Activated T-helper 17 cell treated with anti-CD3 and anti-CD28 coated beads, Interleukin-2, amount 50 U/mL, for 72 hours (primary cell): ENCODE data around the gene GOLGA6C. TPM values are rescaled to one million over a fixed set of nuclear protein-coding genes. Genes with fewer than 3 reads are reported as not detected.
A peak's percentile ranks its signal among the peaks of the same experiment; 100 is the strongest.
"Not testable (repeated sequence)": the region's sequence is repeated elsewhere in the genome, so short reads cannot be mapped to it uniquely, and the experiment has no call there.

ENCODE experiments used
- ATAC-seq: fragments of 150-1000 bp; cut with Tn5 transposase; replicated peaks from 2 replicates; pipeline ENCODE4 v1.10.0; 2021; ENCODE audit warnings: mild to moderate bottlenecking, moderate library complexity
- H3K27ac Mint-ChIP-seq: one replicate; pipeline ENCODE4 v1.8.0; 2022; ENCODE audit warnings: mixed read lengths
- H3K27me3 Mint-ChIP-seq: one replicate; pipeline ENCODE4 v1.8.0; 2022; ENCODE audit warnings: mixed read lengths
- H3K36me3 Mint-ChIP-seq: one replicate; pipeline ENCODE4 v1.8.0; 2022; ENCODE audit warnings: low read depth, mild to moderate bottlenecking, mixed read lengths
- H3K4me1 Mint-ChIP-seq: one replicate; pipeline ENCODE4 v1.8.0; 2022; ENCODE audit warnings: mixed read lengths
- H3K4me3 Mint-ChIP-seq: one replicate; pipeline ENCODE4 v1.8.0; 2022; ENCODE audit warnings: mild to moderate bottlenecking, mixed read lengths
- H3K9me3 Mint-ChIP-seq: one replicate; pipeline ENCODE4 v1.8.0; 2022; ENCODE audit warnings: mixed read lengths
- total RNA-seq, 2 donors: library from RNA; stranded (reverse); gene quantifications; one replicate each; pipeline ENCODE4 v1.2.3, GENCODE V29; 2022

The GOLGA6C gene
- total RNA-seq: not detected

GRCh38 chr15:75258034-75258433 lies at the start of gene GOLGA6C:
Gene GOLGA6C, plus strand, starts transcription at chr15:75258334. Its CDS starts 265 bp downstream, at chr15:75258599.
- not testable (repeated sequence) for H3K36me3 Mint-ChIP-seq, H3K4me1 Mint-ChIP-seq, ATAC-seq, H3K27ac Mint-ChIP-seq, H3K9me3 Mint-ChIP-seq, H3K4me3 Mint-ChIP-seq, H3K27me3 Mint-ChIP-seq

- peak overlapping the region; percentile 63 for H3K27ac Mint-ChIP-seq
- no peak for ATAC-seq
- H3K36me3 Mint-ChIP-seq: peaks cover 60% of the 10 kb centered on the region
- H3K27me3 Mint-ChIP-seq: no peaks in the 10 kb centered on the region
- H3K9me3 Mint-ChIP-seq: no peaks in the 10 kb centered on the region
- no peak overlapping the region for H3K4me3 Mint-ChIP-seq
- peaks cover 25% of the 10 kb centered on the region for H3K4me1 Mint-ChIP-seq
Measured at GRCh38 chr15:75208501-75209288, 49.4 kb upstream of the GOLGA6C start.

GRCh38 chr15:75209289-75209676 lies 48.9 kb upstream of the GOLGA6C start:
- Mint-ChIP-seq H3K27ac (peak overlapping the region; percentile 63), H3K27me3 (no peaks in the 10 kb centered on the region), H3K9me3 (no peaks in the 10 kb centered on the region), H3K36me3 (peaks cover 60% of the 10 kb centered on the region), H3K4me3 (no peak overlapping the region), H3K4me1 (peaks cover 19% of the 10 kb centered on the region)
- no peak for ATAC-seq

GRCh38 chr15:75210811-75211230 lies 47.3 kb upstream of the GOLGA6C start:
- no peaks in the 10 kb centered on the region for H3K9me3 Mint-ChIP-seq
- no peaks in the 10 kb centered on the region for H3K27me3 Mint-ChIP-seq
- no peak overlapping the region for H3K4me3 Mint-ChIP-seq
- ATAC-seq: no peak
- H3K36me3 Mint-ChIP-seq: peaks cover 54% of the 10 kb centered on the region
- no peak overlapping the region for H3K27ac Mint-ChIP-seq
- H3K4me1 Mint-ChIP-seq: peaks cover 11% of the 10 kb centered on the region

GRCh38 chr15:75211436-75212199 lies 46.5 kb upstream of the GOLGA6C start:
- no peak for ATAC-seq
- H3K9me3 Mint-ChIP-seq: no peaks in the 10 kb centered on the region

GRCh38 chr15:75212200-75212858 lies 45.8 kb upstream of the GOLGA6C start:
- H3K27ac Mint-ChIP-seq: no peak overlapping the region
- no peak for ATAC-seq

More at GRCh38 chr15:75211436-75212199, 46.5 kb upstream of the GOLGA6C start:
- H3K27ac Mint-ChIP-seq: no peak overlapping the region
- H3K36me3 Mint-ChIP-seq: peaks cover 47% of the 10 kb centered on the region
- H3K4me1 Mint-ChIP-seq: peaks cover 11% of the 10 kb centered on the region
- H3K27me3 Mint-ChIP-seq: no peaks in the 10 kb centered on the region
- no peak overlapping the region for H3K4me3 Mint-ChIP-seq

GRCh38 chr15:75213212-75213767 lies 44.8 kb upstream of the GOLGA6C start:
- no peak for ATAC-seq
- peaks cover 34% of the 10 kb centered on the region for H3K36me3 Mint-ChIP-seq
- H3K4me1 Mint-ChIP-seq: peaks cover 11% of the 10 kb centered on the region
- H3K4me3 Mint-ChIP-seq: no peak overlapping the region
- no peak overlapping the region for H3K27ac Mint-ChIP-seq
- no peaks in the 10 kb centered on the region for H3K9me3 Mint-ChIP-seq
- no peaks in the 10 kb centered on the region for H3K27me3 Mint-ChIP-seq

More at GRCh38 chr15:75212200-75212858, 45.8 kb upstream of the GOLGA6C start:
- no peak overlapping the region for H3K4me3 Mint-ChIP-seq
- no peaks in the 10 kb centered on the region for H3K9me3 Mint-ChIP-seq
- H3K36me3 Mint-ChIP-seq: peaks cover 40% of the 10 kb centered on the region
- no peaks in the 10 kb centered on the region for H3K27me3 Mint-ChIP-seq
- peaks cover 11% of the 10 kb centered on the region for H3K4me1 Mint-ChIP-seq

GRCh38 chr15:75213768-75214221 lies 44.3 kb upstream of the GOLGA6C start:
- no peak for ATAC-seq
- Mint-ChIP-seq H3K4me3 (no peak overlapping the region), H3K27me3 (no peaks in the 10 kb centered on the region), H3K4me1 (peaks cover 11% of the 10 kb centered on the region), H3K9me3 (no peaks in the 10 kb centered on the region), H3K36me3 (peaks cover 30% of the 10 kb centered on the region), H3K27ac (no peak overlapping the region)

- Mint-ChIP-seq H3K9me3 (no peaks in the 10 kb centered on the region), H3K27me3 (no peaks in the 10 kb centered on the region), H3K27ac (no peak overlapping the region), H3K4me3 (no peak overlapping the region), H3K4me1 (peaks cover 4% of the 10 kb centered on the region), H3K36me3 (peaks cover 23% of the 10 kb centered on the region)
- no peak for ATAC-seq
Measured at GRCh38 chr15:75214293-75215096, 43.6 kb upstream of the GOLGA6C start.

- ATAC-seq: no peak
- Mint-ChIP-seq H3K9me3 (no peaks in the 10 kb centered on the region), H3K27me3 (no peaks in the 10 kb centered on the region), H3K4me3 (no peak overlapping the region), H3K36me3 (peaks cover 14% of the 10 kb centered on the region), H3K4me1 (no peaks in the 10 kb centered on the region), H3K27ac (peak overlapping the region; percentile 29)
Measured at GRCh38 chr15:75215107-75216004, 42.8 kb upstream of the GOLGA6C start.

- Mint-ChIP-seq H3K36me3 (peaks cover 8% of the 10 kb centered on the region), H3K4me3 (no peak overlapping the region), H3K9me3 (no peaks in the 10 kb centered on the region), H3K27ac (no peak overlapping the region), H3K27me3 (no peaks in the 10 kb centered on the region), H3K4me1 (no peaks in the 10 kb centered on the region)
- ATAC-seq: no peak
Measured at GRCh38 chr15:75217012-75217411, 41.1 kb upstream of the GOLGA6C start.

GRCh38 chr15:75217574-75217973 lies 40.6 kb upstream of the GOLGA6C start:
- ATAC-seq, H3K9me3 Mint-ChIP-seq, H3K27ac Mint-ChIP-seq, H3K4me3 Mint-ChIP-seq, H3K27me3 Mint-ChIP-seq, H3K36me3 Mint-ChIP-seq, H3K4me1 Mint-ChIP-seq: not testable (repeated sequence)

GRCh38 chr15:75219507-75219929 lies 38.6 kb upstream of the GOLGA6C start:
- not testable (repeated sequence) for H3K4me1 Mint-ChIP-seq, H3K27me3 Mint-ChIP-seq, H3K36me3 Mint-ChIP-seq, ATAC-seq, H3K27ac Mint-ChIP-seq, H3K9me3 Mint-ChIP-seq, H3K4me3 Mint-ChIP-seq
